Activated CD4-positive, alpha-beta T cell treated with anti-CD3 and anti-CD28 coated beads, Interleukin-2, amount 10 ng/mL, durations not matched to agents 7 days and 5 days (primary cell): ENCODE data around the gene DUSP9. TPM values are rescaled to one million over a fixed set of nuclear protein-coding genes. Genes with fewer than 3 reads are reported as not detected.
"Not testable (repeated sequence)": the region's sequence is repeated elsewhere in the genome, so short reads cannot be mapped to it uniquely, and the experiment has no call there.

Source experiments
- CTCF ChIA-PET: fragments of 350-600 bp; sonication (Branson Sonifier 250); formaldehyde crosslinking; loops from one replicate; lab custom pipeline; 2021; ENCODE audit warnings: antibody characterized with exemption; lab: Charles Lee
- POLR2A ChIA-PET: fragments of 350-600 bp; sonication (Branson Sonifier 250); formaldehyde crosslinking; loops from one replicate; lab custom pipeline; 2021; ENCODE audit warnings: antibody characterized with exemption; lab: Charles Lee
- DNase-seq: peaks from one replicate; pipeline ENCODE4 v3.0.0-alpha.2; 2020
- H3K27ac Mint-ChIP-seq: one replicate; pipeline ENCODE4 v1.8.0; 2021; ENCODE audit warnings: mild to moderate bottlenecking, moderate library complexity, mixed read lengths
- H3K27me3 Mint-ChIP-seq: one replicate; pipeline ENCODE4 v1.8.0; 2021; ENCODE audit warnings: mixed read lengths
- H3K36me3 Mint-ChIP-seq: one replicate; pipeline ENCODE4 v1.8.0; 2021; ENCODE audit warnings: low read depth, mixed read lengths
- H3K4me1 Mint-ChIP-seq: one replicate; pipeline ENCODE4 v1.8.0; 2021; ENCODE audit warnings: mixed read lengths
- H3K4me3 Mint-ChIP-seq: one replicate; pipeline ENCODE4 v1.8.0; 2021; ENCODE audit warnings: mild to moderate bottlenecking, moderate library complexity, mixed read lengths
- H3K9me3 Mint-ChIP-seq: one replicate; pipeline ENCODE4 v1.8.0; 2021; ENCODE audit warnings: mixed read lengths
- total RNA-seq, 2 experiments: library from RNA; stranded (reverse); gene quantifications; one replicate each; pipeline ENCODE4 v1.2.3, GENCODE V29; 2021

DUSP9 gene
- total RNA-seq, 2 experiments from 2014 or later = not detected

GRCh38 chrX:153699784-153700371 lies 52.9 kb downstream of the DUSP9 start:
- H3K9me3 Mint-ChIP-seq, H3K27me3 Mint-ChIP-seq, H3K27ac Mint-ChIP-seq, H3K36me3 Mint-ChIP-seq, DNase-seq, H3K4me1 Mint-ChIP-seq, H3K4me3 Mint-ChIP-seq, POLR2A ChIA-PET: not testable (repeated sequence)
- CTCF ChIA-PET = interaction anchor here (0.6 kb wide), 1 partner anchor 97 kb away, joined by 3 read pairs; no protein-coding TSS in a partner anchor

GRCh38 chrX:153700376-153700945 lies 53.5 kb downstream of the DUSP9 start:
- H3K4me1 Mint-ChIP-seq = no peaks in the 10 kb centered on the region
- peaks cover 10% of the 10 kb centered on the region for H3K36me3 Mint-ChIP-seq
- no peak for DNase-seq
- no peak overlapping the region for H3K4me3 Mint-ChIP-seq
- H3K27ac Mint-ChIP-seq = no peak overlapping the region
- no peaks in the 10 kb centered on the region for H3K27me3 Mint-ChIP-seq
- H3K9me3 Mint-ChIP-seq = no peaks in the 10 kb centered on the region
- CTCF ChIA-PET = interaction anchor here (1.6 kb wide), 1 partner anchor 20 kb away, joined by 3 read pairs; no protein-coding TSS in a partner anchor
- POLR2A ChIA-PET = no interaction called here

Other genes with a start within 250 kb of the DUSP9 start
- not detected for gene PNMA6E, start 245.9 kb upstream of the DUSP9 start, total RNA-seq
- gene ZFP92, start 235.7 kb upstream of the DUSP9 start, total RNA-seq = under 1 TPM; 0.52 to 0.60 TPM
- gene TREX2, start 201.1 kb upstream of the DUSP9 start, total RNA-seq = 1 to 10 TPM; 3.0 to 3.4 TPM
- 10 to 100 TPM; 37.6 to 45.9 TPM for gene HAUS7, start 176.6 kb upstream of the DUSP9 start, total RNA-seq
- gene BGN, start 152.2 kb upstream of the DUSP9 start, total RNA-seq = not detected
- under 1 TPM in 1 of 2 experiments, not detected in 1; 0.05 TPM for gene ATP2B3, start 129.6 kb upstream of the DUSP9 start, total RNA-seq
- gene CCNQ, start 48.1 kb upstream of the DUSP9 start, total RNA-seq = 10 to 100 TPM; 22.5 to 23.8 TPM
- not detected for gene PNCK, start 26.6 kb downstream of the DUSP9 start, total RNA-seq
- gene SLC6A8, start 40.7 kb downstream of the DUSP9 start, total RNA-seq = under 1 TPM; 0.65 to 0.69 TPM
- gene BCAP31, start 77.2 kb downstream of the DUSP9 start, total RNA-seq = 100 to 1,000 TPM; 142 to 148 TPM
- 10 to 100 TPM; 15.4 to 16.0 TPM for gene ABCD1, start 77.7 kb downstream of the DUSP9 start, total RNA-seq
- gene PLXNB3, start 117.0 kb downstream of the DUSP9 start, total RNA-seq = under 1 TPM; 0.23 to 0.35 TPM
- not detected for gene SRPK3, start 133.8 kb downstream of the DUSP9 start, total RNA-seq
- 10 to 100 TPM; 60.1 to 64.8 TPM for gene IDH3G, start 147.2 kb downstream of the DUSP9 start, total RNA-seq
- 100 to 1,000 TPM; 193 to 203 TPM for gene SSR4, start 147.5 kb downstream of the DUSP9 start, total RNA-seq
- gene PDZD4, start 183.3 kb downstream of the DUSP9 start, total RNA-seq = under 1 TPM; 0.32 to 0.60 TPM
- gene L1CAM, start 239.0 kb downstream of the DUSP9 start, total RNA-seq = 1 to 10 TPM; 1.9 to 2.1 TPM